Activated naive CD4-positive, alpha-beta T cell (primary cell): ENCODE results near the gene CARD10.

Experiments
- DNase-seq, 4 experiments: peaks; one replicate each; lab custom pipeline; 2025; lab: John Stamatoyannopoulos, UW

The CARD10 gene, protein sequence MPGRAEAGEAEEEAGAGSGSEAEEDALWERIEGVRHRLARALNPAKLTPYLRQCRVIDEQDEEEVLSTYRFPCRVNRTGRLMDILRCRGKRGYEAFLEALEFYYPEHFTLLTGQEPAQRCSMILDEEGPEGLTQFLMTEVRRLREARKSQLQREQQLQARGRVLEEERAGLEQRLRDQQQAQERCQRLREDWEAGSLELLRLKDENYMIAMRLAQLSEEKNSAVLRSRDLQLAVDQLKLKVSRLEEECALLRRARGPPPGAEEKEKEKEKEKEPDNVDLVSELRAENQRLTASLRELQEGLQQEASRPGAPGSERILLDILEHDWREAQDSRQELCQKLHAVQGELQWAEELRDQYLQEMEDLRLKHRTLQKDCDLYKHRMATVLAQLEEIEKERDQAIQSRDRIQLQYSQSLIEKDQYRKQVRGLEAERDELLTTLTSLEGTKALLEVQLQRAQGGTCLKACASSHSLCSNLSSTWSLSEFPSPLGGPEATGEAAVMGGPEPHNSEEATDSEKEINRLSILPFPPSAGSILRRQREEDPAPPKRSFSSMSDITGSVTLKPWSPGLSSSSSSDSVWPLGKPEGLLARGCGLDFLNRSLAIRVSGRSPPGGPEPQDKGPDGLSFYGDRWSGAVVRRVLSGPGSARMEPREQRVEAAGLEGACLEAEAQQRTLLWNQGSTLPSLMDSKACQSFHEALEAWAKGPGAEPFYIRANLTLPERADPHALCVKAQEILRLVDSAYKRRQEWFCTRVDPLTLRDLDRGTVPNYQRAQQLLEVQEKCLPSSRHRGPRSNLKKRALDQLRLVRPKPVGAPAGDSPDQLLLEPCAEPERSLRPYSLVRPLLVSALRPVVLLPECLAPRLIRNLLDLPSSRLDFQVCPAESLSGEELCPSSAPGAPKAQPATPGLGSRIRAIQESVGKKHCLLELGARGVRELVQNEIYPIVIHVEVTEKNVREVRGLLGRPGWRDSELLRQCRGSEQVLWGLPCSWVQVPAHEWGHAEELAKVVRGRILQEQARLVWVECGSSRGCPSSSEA

GRCh38 chr22:37519268-37520195 lies at the start of gene CARD10:
Gene CARD10 (minus strand): TSS chr22:37519415. CDS start chr22:37519200, 215 bp downstream.
- DNase-seq: no peak

GRCh38 chr22:37568448-37569008 lies 49.3 kb upstream of the CARD10 start:
- no peak for DNase-seq

DNA sequence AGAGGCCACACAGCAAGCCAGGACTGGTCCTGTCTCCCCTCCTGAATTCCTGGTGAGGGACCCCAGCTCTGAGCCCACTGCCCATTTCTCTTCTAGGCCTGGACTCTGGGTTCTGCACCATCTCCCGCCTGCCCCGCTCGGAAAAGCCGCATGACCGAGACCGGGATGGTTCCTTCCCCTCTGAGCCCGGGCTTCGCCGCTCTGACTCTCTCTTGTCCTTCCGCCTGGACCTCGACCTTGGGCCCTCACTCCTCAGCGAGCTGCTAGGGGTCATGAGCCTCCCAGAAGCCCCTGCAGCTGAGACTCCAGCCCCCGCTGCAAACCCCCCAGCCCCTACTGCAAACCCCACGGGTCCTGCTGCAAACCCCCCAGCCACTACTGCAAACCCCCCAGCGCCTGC lies 48.8 kb upstream of the CARD10 start:
- no peak for DNase-seq

GRCh38 chr22:37566903-37567798 lies 47.9 kb upstream of the CARD10 start:
- peak; percentile 75 to 85 (median 80) for DNase-seq

GRCh38 chr22:37566329-37566837 lies 47.2 kb upstream of the CARD10 start:
- DNase-seq: peak in 2 of 4 experiments; percentile 33 to 36

DNA sequence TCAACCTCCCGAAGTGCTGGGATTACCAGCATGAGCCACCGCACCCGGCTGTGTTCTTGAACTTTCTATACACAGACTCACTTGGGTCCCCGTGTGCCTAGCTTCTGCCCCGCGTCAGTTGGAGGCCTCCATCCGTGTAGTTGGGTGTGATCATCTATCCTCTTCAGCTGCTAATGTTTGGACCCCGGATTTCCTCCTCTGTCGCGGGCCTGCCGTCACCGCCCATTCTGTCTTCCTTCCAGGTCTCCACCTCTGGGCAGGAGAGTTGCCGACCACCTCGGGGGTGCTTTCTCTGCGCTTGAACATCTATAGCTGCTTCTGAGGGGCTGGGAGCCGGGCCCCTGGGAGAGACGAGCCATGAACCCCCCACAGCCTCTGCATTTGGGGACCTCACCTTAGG lies 46.6 kb upstream of the CARD10 start:
- no peak for DNase-seq

DNA sequence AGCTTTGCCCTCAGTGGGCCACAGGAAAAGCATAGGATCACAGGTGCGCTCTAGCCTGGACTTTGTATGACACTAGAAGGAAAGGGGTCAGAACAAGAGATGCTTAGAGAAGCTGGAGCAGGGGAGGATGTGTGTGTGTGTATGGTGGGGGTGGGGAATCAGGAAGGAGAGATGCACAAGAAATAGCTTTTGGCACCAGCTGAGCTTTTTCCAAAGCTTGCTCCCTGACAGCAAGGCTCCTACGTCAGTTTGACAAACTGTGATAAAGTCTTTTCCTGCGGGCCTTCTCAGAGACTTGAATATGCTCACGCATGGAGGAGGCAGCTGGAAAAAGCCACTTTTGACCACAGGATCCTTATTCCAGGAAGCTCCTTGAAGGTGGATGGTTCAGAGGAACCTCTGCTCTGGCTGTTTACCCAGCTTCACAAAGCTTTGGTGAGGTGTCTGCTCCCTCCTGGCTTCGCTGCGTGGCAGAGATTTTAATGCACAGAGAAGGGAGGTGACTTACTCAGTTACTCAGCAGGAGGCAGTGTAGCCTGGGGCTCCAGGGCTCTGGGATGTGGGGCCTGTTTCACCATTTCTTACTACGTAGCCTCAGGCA lies 45.0 kb upstream of the CARD10 start:
- no peak for DNase-seq

DNA sequence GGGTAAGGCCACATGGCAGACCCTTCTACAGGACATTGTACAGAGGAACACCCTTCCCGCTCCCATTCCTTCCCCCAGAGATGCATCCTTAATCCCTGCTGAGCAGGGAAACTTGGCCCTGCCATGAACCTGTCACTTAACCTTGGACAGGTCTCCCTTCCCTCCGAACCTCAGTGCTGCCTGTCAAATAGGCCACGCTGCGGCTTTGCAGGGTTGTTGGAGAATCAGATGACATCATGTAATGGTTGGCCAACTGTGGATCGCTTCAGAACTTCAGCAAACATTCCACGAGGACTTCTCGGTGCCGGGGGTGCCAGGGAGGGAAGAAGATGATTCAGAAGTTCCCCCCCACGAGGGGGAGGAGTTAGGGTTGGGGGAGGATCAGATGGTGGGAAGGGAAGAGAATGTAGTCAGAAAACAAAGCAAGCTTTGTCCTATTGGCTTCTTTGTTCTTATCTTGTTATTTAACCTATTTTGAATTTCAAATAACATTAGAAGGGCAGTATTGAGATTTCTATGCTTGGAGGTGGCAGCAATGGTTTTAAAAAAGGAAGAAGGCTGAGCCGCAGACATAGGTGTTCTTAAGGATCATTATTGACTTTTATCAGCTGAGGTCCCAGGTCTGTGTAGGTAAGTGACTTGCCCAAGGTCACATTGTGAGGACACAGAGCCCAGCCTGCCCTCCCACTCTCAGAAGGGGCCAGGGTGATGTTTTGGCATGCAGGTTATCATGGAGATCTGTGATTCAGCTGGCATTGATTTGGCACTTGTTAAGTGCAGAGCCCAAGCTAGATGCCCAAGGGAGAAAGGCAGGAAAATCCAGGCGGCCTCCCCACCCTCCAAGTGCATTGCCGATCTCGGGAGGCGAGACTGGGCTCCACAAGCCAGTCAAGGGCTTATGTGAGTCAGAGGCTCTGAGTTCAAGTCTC lies 44.2 kb upstream of the CARD10 start:
- DNase-seq: no peak

- no peak for DNase-seq
These were observed 43.0 kb upstream of the CARD10 start for GRCh38 chr22:37562049-37562875.

DNA sequence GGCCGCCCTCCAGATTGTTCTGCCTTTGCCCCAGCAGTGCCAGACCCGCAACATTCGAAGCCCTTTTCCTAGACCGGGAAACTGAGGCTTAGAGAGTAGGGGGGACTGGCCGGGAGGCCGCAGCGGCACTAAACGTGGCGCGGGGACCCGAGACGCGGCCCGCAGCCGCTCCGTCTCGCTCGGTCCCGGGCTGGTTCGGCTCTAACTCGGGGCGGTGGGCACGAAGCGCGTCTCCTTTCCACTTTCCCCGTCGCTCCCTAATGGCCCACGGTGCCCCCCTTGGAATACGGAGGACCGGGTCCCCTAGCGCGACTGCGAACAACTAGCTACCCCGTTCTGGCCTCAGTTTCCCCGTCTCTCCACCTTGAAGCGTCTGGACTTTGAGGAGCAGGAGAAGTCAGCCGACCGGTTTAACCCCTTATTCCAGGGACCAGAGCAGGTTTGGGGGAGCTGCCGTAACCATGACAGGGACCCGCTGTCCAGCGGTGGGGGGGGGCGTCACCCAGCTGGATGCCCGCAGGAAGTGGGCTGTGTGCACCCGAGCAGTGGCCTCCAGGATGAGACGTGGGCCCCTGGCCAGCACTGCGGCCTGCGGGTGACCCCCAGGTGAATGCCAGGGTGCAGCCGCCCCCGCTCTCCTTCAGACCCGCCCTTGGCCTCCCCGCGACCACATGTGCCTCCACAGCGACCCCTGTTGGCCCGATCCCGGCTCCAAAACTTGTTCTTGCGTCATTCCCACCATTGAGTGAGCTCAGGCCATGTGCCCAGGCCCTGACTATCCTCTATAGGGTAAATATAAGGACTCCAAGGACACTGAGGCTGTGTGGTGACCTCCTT lies 42.2 kb upstream of the CARD10 start:
- peak; percentile 33 to 74 (median 66) for DNase-seq

- DNase-seq: no peak
These were observed 41.5 kb upstream of the CARD10 start for GRCh38 chr22:37560608-37561211.

DNA sequence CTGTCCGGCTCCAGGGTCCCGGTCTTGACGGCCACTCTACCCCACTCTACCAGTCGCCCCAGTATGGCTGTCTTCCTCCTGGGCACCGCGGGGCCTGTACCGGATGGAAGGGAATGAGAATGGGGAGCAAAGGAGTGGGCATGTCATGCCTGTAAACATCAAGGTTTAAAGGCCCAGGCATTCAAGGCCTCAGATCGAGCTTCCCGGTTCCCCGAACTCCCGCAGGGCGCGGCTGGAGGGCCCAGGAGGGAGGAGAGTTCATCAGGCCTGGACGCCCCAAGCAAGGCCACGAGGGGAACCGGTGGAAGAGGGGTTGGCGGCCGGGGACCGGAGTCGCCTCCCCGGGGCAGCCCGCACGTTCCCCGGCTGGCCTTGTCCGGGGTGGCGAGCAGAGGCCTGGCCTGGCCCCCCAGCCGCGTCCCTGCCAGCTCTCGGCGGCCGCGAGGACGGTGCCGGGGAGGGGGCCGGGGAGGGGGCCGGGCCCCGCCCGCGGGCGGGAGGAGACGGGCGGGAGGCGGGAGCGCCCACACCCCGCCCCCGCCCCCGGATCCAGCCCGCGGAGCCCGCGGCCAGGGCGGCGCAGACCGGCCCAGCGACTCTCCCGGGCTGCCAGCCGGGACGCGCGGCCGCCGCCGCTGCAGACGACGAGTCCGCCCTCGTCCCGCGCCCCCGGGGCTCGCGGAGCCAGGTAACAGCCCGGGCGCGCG lies 40.8 kb upstream of the CARD10 start, which contains the start of gene CDC42EP1:
CDC42EP1 (plus strand) TSS at position 580 of the 707 bp plus-strand sequence. CDS start 5,870 bp downstream, outside the sequence.
- DNase-seq: no peak

- DNase-seq: no peak
These were observed 40.3 kb upstream of the CARD10 start for GRCh38 chr22:37559521-37559900.

- DNase-seq: no peak
These were observed 39.6 kb upstream of the CARD10 start for GRCh38 chr22:37558815-37559214.

- DNase-seq: no peak
These were observed 38.2 kb upstream of the CARD10 start for GRCh38 chr22:37557321-37558001.
